ENCODE measurements around the gene ADD3. TPM values are rescaled to one million over a fixed set of nuclear protein-coding genes. Genes with fewer than 3 reads are reported as not detected.
A peak's percentile ranks its signal among the peaks of the same experiment; 100 is the strongest.

The ADD3 gene
- total RNA-seq, 1 donor from 2014 or later = 115 TPM

- no peak for DNase-seq
- ATAC-seq (ENCODE audit: poor library complexity) = no peak
- intact Hi-C loops (cut with DNase I) = no loop called here
These were observed 67.9 kb downstream of the ADD3 start for GRCh38 chr10:110075686-110076085.

DNA sequence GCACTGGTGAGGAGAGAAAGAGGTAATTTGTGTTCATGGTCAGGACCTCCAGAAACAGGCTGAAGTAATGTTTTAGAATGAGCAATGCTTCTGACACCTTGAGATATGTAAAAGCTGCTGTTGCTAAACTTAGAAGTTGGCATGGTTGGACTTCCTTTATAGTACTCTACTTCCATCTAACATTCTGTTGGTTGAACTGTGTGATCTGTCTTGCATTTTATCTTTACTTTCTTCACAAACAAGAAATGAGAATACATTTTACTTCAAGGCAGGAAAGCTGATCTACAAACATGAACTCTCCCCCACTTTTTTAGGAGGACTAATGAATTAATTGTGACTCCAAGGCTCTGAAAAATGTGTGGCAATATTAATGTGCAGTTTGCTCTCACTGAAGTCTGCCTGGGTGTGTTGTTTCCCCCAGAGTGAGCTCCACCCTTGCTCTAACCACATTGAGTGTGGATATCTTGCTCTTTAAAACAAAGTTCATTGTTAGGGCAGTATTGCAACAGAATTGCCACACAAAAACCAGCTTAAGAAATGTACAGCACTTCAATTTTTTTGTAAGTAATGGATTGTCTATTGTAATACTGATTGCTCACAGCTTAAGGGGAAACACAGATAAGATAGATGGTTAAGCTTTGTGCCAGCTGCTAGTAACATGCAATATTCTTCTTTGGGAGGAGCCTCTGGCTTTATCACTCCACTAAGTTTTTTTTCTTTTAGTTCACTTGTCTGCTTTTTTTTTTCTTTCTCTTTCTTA is 69.0 kb downstream of the ADD3 start:
- no peak for DNase-seq
- intact Hi-C loops (cut with DNase I) = no loop called here
- peak; percentile 84 for ATAC-seq (ENCODE audit: poor library complexity)

DNA sequence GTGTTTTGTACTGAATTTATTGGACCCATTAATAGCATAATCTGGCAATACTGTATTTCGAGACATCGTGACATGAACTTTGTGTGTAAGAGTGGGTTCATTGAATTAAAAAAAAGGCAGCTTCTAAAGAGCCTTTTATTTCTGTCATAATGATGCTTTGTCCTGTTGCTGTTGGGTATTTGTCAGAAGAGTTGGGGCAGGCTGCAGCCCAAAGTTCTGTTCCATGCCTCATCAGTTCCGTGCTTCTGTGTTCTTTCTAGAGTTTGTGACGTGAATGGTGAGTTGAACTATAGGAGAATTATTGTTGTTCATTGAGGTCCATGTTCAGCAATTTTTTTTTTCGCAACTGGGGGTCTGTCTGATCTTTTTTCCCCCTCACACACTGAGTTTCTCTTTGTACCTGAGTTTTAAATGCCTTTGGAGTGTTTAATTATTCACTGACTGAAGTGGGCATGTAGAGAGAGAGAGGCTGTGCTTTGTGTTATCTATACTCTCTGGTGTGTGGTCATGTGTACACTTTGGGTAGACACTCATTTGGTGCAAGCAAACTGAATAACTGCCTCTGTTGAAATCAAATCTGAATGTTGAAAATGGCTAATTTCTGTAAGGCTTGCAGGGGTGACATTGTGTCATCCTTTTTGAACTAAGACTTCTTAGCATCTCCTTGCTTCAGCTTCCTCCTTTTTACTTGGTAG is 69.8 kb downstream of the ADD3 start:
- no peak for DNase-seq
- intact Hi-C loops (cut with DNase I) = no loop called here
- ATAC-seq (ENCODE audit: poor library complexity) = no peak

GRCh38 chr10:110078317-110078716 is 70.5 kb downstream of the ADD3 start:
- ATAC-seq (ENCODE audit: poor library complexity) (no peak), DNase-seq (no peak)
- intact Hi-C loops (cut with DNase I) = no loop called here

DNA sequence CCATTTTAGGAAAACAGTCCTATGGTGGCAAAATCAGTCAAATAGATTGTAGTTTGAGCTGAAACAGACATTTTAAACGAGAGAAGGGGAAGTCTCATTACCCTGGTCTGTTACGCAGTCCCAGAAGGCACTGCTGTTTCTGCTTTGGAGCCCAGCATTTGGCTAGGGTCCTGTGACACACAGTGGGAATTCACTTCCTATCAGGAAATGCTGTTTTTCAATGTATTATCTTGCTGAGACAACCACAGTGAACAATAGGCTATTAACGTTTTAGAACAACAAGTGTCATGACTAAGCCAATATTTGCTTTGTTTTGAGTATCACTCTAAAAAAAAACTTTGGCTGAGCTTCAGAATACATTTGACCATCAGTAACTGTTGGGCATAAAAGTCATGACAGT is 74.1 kb downstream of the ADD3 start:
- peak; percentile 60 for ATAC-seq (ENCODE audit: poor library complexity)
- peak; percentile 56 for DNase-seq
- intact Hi-C loops (cut with DNase I) = no loop called here

GRCh38 chr10:110083884-110084283 is 76.1 kb downstream of the ADD3 start:
- ATAC-seq (ENCODE audit: poor library complexity) (no peak), DNase-seq (no peak)
- intact Hi-C loops (cut with DNase I) = no loop called here

DNA sequence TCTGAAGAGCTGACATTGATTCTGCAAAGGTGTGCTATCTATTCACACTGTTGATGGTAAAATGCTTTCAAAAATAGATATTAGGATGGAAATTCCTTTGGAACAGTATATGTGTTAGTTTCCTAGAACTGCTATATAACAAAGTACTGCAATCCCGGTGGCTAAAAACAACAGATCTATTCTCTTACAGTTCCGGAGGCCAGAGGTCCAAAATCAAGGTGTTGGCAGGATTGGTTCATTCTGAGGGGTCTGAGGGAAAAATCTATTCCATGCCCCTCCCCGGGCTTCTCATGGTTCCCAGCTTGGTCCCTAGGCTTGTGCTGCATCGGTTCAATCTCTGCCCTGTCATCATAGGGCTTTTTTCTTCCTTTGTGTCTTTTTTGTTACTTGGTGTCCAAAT is 79.9 kb downstream of the ADD3 start:
- DNase-seq (no peak), ATAC-seq (ENCODE audit: poor library complexity) (no peak)
- intact Hi-C loops (cut with DNase I) = no loop called here

GRCh38 chr10:110088367-110089104 is 80.8 kb downstream of the ADD3 start:
- intact Hi-C loops (cut with DNase I) = no loop called here
- ATAC-seq (ENCODE audit: poor library complexity) (no peak), DNase-seq (no peak)

DNA sequence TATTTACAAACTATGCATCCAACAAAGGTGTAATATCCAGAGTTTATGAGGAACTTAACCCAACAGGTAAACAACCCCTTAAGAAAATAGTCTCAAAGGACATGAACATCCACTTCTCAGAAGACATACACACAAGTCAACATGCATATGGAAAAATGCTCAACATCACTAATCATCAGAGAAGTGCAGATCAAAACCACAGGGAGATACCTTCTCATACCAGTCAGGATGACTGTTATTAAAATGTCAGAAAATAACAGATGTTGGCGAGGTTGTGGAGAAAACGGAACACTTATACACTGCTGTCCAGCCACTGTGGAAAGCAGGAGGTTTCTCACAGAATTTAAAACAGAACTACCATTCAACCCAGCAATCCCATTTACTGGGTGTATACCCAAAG is 84.0 kb downstream of the ADD3 start:
- no peak for DNase-seq
- ATAC-seq (ENCODE audit: poor library complexity) = no peak
- intact Hi-C loops (cut with DNase I) = no loop called here

GRCh38 chr10:110093722-110094121 is 85.9 kb downstream of the ADD3 start:
- DNase-seq = no peak
- ATAC-seq (ENCODE audit: poor library complexity) = no peak
- intact Hi-C loops (cut with DNase I) = no loop called here

DNA sequence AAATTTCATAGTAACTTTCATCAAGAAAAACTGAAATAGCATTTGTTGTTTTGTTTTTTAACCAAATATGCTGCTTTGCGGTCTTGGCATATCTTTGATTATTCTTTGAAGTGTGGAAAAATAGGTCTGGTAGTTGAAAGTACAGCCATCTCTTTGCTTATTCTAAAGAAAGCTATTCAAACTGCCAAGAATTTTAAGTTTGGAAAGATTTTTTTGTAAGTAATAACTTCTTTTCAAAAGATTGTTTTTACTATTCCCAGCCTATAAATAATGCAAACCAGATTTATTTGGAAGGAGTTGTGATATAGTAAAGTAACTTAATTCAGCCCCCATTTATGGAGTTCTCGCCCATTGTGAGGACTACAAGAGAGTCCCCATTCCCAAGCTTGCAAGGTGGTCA is 87.0 kb downstream of the ADD3 start:
- no peak for ATAC-seq (ENCODE audit: poor library complexity)
- intact Hi-C loops (cut with DNase I) = no loop called here
- no peak for DNase-seq

DNA sequence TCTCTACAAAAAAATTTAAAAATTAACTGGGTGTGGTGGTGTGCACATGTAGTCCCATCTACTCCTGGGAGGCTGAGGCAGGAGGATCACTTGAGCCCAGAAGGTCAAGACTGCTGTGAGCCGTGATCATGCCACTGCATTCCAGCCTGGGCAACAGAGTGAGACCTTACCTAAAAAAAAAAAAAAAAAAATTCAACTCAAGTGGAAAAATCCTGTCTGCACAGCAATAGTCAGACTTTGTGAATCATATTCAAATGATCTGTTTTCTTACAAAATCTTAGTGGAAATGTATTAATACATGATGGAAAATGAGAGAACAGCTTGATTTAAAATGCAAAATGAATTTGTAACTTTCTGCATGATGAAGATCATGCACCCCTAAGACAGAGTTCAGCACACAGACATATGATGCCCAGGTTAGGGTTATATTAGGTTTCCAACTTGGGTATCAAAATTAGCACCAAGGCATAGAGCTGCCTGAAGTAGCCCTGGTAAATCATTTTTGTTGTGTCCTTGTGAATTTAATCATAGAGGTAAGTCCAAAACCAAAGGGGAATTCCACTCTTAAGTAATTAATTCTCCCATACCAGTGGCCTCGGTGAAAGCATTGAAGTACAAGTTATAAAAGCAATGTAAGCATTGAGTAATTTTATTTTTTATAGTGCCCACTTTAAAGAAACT is 93.8 kb downstream of the ADD3 start:
- intact Hi-C loops (cut with DNase I) = no loop called here
- DNase-seq = no peak
- ATAC-seq (ENCODE audit: poor library complexity) = no peak

- ATAC-seq (ENCODE audit: poor library complexity) (no peak), DNase-seq (no peak)
- intact Hi-C loops (cut with DNase I) = no loop called here
These were observed 96.2 kb downstream of the ADD3 start for GRCh38 chr10:110103921-110104461.

- intact Hi-C loops (cut with DNase I) = no loop called here
- ATAC-seq (ENCODE audit: poor library complexity) (no peak), DNase-seq (no peak)
These were observed 98.1 kb downstream of the ADD3 start for GRCh38 chr10:110105873-110106272.

- ATAC-seq (ENCODE audit: poor library complexity) = no peak
- no peak for DNase-seq
- intact Hi-C loops (cut with DNase I) = no loop called here
These were observed 99.6 kb downstream of the ADD3 start for GRCh38 chr10:110107430-110107829.

GRCh38 chr10:110107887-110108286 is 100.1 kb downstream of the ADD3 start:
- DNase-seq (no peak), ATAC-seq (ENCODE audit: poor library complexity) (no peak)
- intact Hi-C loops (cut with DNase I) = no loop called here

GRCh38 chr10:110109511-110109910 is 101.7 kb downstream of the ADD3 start:
- intact Hi-C loops (cut with DNase I) = no loop called here
- ATAC-seq (ENCODE audit: poor library complexity) = no peak

DNA sequence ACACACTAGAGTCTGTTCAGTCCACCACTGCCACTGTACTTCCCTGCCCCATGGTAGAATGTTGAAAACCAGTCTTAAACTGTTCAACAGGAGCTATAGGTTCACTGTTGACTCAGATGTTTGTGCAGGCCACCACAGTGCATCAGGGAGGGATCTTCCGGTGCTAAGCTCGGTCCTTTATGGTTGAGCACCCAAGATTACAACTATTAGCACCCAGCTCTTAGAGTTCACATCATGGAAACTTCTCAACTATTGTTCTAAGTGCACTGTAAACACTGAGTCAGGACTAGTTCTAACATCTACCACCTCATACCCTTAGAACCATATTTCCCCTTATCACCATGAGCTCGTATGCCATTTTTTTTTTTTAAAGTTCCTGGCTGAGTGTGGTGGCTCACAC is 102.6 kb downstream of the ADD3 start:
- intact Hi-C loops (cut with DNase I) = loop anchor here (10.0 kb wide), 1 partner anchor 106 kb away; the partner anchor contains the start of gene ADD3
- no peak for DNase-seq
- ATAC-seq (ENCODE audit: poor library complexity) = no peak

More at GRCh38 chr10:110109511-110109910, 101.7 kb downstream of the ADD3 start:
- no peak for DNase-seq

All from Right ventricle myocardium superior (tissue), 1 donor.